GM12878 (cell line): ENCODE data around the gene TMC7. TPM values are rescaled to one million over a fixed set of nuclear protein-coding genes. Genes with fewer than 3 reads are reported as not detected.

ENCODE experiments used
- ATAC-seq: fragments of 200-7000 bp; cut with Tn5 transposase; 3 replicates; pipeline ENCODE4 v1.9.1; 2020; ENCODE audit warnings: mild to moderate bottlenecking, moderate library complexity
- BruUV-seq: library from RNA; stranded (reverse); fragments of 400-500 nt; replicated peaks from 2 replicates; lab custom pipeline; 2021; lab: Mats Ljungman, UMichigan
- CTCF ChIA-PET: fragments of 300-600 bp; sonication (Branson Sonifier 250); formaldehyde crosslinking; extraction: SDS; loops from one replicate; lab custom pipeline; 2021; ENCODE audit warnings: inconsistent platforms; lab: Yijun Ruan, JAX
- POLR2A ChIA-PET: fragments of 350-600 bp; formaldehyde crosslinking; extraction: SDS; loops from one replicate; lab custom pipeline; 2021; ENCODE audit warnings: inconsistent platforms; lab: Charles Lee
- RAD21 ChIA-PET: fragments of 300-600 bp; sonication (Branson Sonifier 250); formaldehyde crosslinking; loops from one replicate; lab custom pipeline; 2023; ENCODE audit warnings: antibody characterized with exemption; ENCODE audit not compliant: unreplicated experiment; lab: Charles Lee
- SMC1A ChIA-PET: fragments of 300-600 bp; sonication (Branson Sonifier 250); formaldehyde crosslinking; loops from one replicate; lab custom pipeline; 2023; ENCODE audit not compliant: unreplicated experiment, uncharacterized antibody; lab: Charles Lee
- DNase-seq: peaks from one replicate; pipeline ENCODE4 v3.0.0-alpha.2; 2011; ENCODE audit warnings: low read depth, low spot score
- FAIRE-seq: peaks from 3 replicates; lab custom pipeline; 2011; peaks lifted over from hg19 to GRCh38; lab: Jason Lieb, UNC
- H2AFZ ChIP-seq: 2 replicates; pipeline ENCODE4 v1.6.0; 2011; ENCODE audit warnings: low read depth, low read length, control low read depth; ENCODE audit not compliant: control insufficient read depth
- H3K27ac ChIP-seq: 2 replicates; pipeline ENCODE4 v1.5.1; 2011; ENCODE audit warnings: control low read depth; ENCODE audit not compliant: control insufficient read depth, insufficient read depth
- H3K27me3 ChIP-seq, 2 experiments: replicated peaks in 1 of 2; 2 replicates each; pipeline versions ENCODE4 v1.6.0 to v1.6.1; 2011; ENCODE audit warnings: low read length in 1 of 2; ENCODE audit not compliant: control insufficient read depth in 2 of 2, insufficient read depth in 2 of 2
- H3K36me3 ChIP-seq, 2 experiments: 2 replicates each; pipeline ENCODE4 v1.5.1; 2011; ENCODE audit warnings: low read length in 1 of 2; ENCODE audit not compliant: control insufficient read depth in 2 of 2, insufficient read depth in 2 of 2
- H3K4me1 ChIP-seq: 2 replicates; pipeline ENCODE4 v1.6.1; 2011; ENCODE audit warnings: mild to moderate bottlenecking, low read length, moderate library complexity, mixed read lengths; ENCODE audit not compliant: control insufficient read depth, insufficient read depth
- H3K4me2 ChIP-seq: 2 replicates; pipeline ENCODE4 v1.6.0; 2011; ENCODE audit warnings: control low read depth; ENCODE audit not compliant: control insufficient read depth, insufficient read depth
- H3K4me3 ChIP-seq: fragments of 200-600 bp; sonication (generic); 2 replicates; pipeline ENCODE4 v1.5.1; 2016
- H3K79me2 ChIP-seq: 2 replicates; pipeline ENCODE4 v1.6.0; 2011; ENCODE audit warnings: low read length; ENCODE audit not compliant: control insufficient read depth, insufficient read depth
- H3K9ac ChIP-seq: 2 replicates; pipeline ENCODE4 v1.8.0; 2011; ENCODE audit warnings: low read length, control low read depth, mixed read lengths; ENCODE audit not compliant: control insufficient read depth, insufficient read depth
- H3K9me3 ChIP-seq: replicated peaks from 3 replicates; pipeline ENCODE4 v1.5.1; 2011; ENCODE audit warnings: mild to moderate bottlenecking, low read length; ENCODE audit not compliant: control insufficient read depth, insufficient read depth
- H4K20me1 ChIP-seq: 2 replicates; pipeline ENCODE4 v1.6.0; 2011; ENCODE audit not compliant: control insufficient read depth, insufficient read depth
- ATF3 ChIP-seq: IDR thresholded peaks from 2 replicates; pipeline ENCODE4 v1.6.1; 2011; ENCODE audit warnings: low read depth, mild to moderate bottlenecking, low read length, moderate library complexity, borderline replicate concordance; ENCODE audit errors: extremely low read depth
- BMI1 ChIP-seq: fragments of 450-650 bp; IDR thresholded peaks from 2 replicates; pipeline ENCODE4 v1.6.1; 2016; ENCODE audit warnings: mild to moderate bottlenecking, moderate library complexity, borderline replicate concordance
- CREM ChIP-seq: IDR thresholded peaks from 2 replicates; pipeline ENCODE4 v1.6.1; 2014; ENCODE audit warnings: antibody characterized with exemption, low read depth
- CTCF ChIP-seq, 3 experiments: IDR thresholded peaks in 2 of 3; conservative IDR thresholded peaks in 1 of 3; 2 replicates each; pipeline ENCODE4 v1.5.1; 2011; ENCODE audit warnings: low read depth in 3 of 3, low read length in 3 of 3, mild to moderate bottlenecking in 3 of 3, control low read depth in 2 of 3, moderate library complexity in 2 of 3, inconsistent platforms in 1 of 3, mixed read lengths in 1 of 3; ENCODE audit not compliant: control insufficient read depth in 2 of 3, insufficient read depth in 1 of 3; ENCODE audit errors: extremely low read depth in 1 of 3
- EP300 ChIP-seq, 2 experiments: fragments of 150-350 bp in 1 of 2; IDR thresholded peaks; 2 replicates each; pipeline ENCODE4 v1.6.1; 2011 to 2012; ENCODE audit warnings: low read depth in 2 of 2, low read length in 2 of 2, borderline replicate concordance in 1 of 2, improper control_type of control experiment in 1 of 2, inconsistent platforms in 1 of 2; ENCODE audit not compliant: control insufficient read depth in 1 of 2
- EZH2 ChIP-seq: IDR thresholded peaks from 2 replicates; pipeline ENCODE4 v1.6.1; 2012; ENCODE audit warnings: low read depth, mild to moderate bottlenecking, control low read depth, inconsistent platforms, low read length, borderline replicate concordance; ENCODE audit not compliant: control insufficient read depth
- IRF4 ChIP-seq: IDR thresholded peaks from 2 replicates; pipeline ENCODE4 v1.6.1; 2011; ENCODE audit warnings: low read depth, low read length
- MYC ChIP-seq: IDR thresholded peaks from 2 replicates; pipeline ENCODE4 v1.6.1; 2011; ENCODE audit warnings: mild to moderate bottlenecking, low read length, moderate library complexity, inconsistent platforms; ENCODE audit not compliant: insufficient read depth, insufficient replicate concordance, insufficient read length, severe bottlenecking
- NR2C2 ChIP-seq: IDR thresholded peaks from 2 replicates; pipeline ENCODE4 v1.6.1; 2011; ENCODE audit warnings: borderline replicate concordance, low read depth; ENCODE audit not compliant: control insufficient read depth, insufficient read length
- PAX5 ChIP-seq: IDR thresholded peaks from 2 replicates; pipeline ENCODE4 v1.6.1; 2011; ENCODE audit warnings: low read depth, low read length, borderline replicate concordance
- RB1 ChIP-seq: fragments of 450-650 bp; formaldehyde crosslinking; IDR thresholded peaks from 2 replicates; pipeline ENCODE4 v1.6.1; 2017; ENCODE audit warnings: mild to moderate bottlenecking, borderline replicate concordance
- RUNX3 ChIP-seq: IDR thresholded peaks from 2 replicates; pipeline ENCODE4 v1.6.1; 2012; ENCODE audit warnings: low read length, inconsistent platforms
- STAT3 ChIP-seq: IDR thresholded peaks from 2 replicates; pipeline ENCODE4 v1.6.1; 2011; ENCODE audit warnings: low read depth, low read length, improper control_type of control experiment
- YY1 ChIP-seq: IDR thresholded peaks from 2 replicates; pipeline ENCODE4 v1.6.1; 2011; ENCODE audit warnings: low read depth, mild to moderate bottlenecking, low read length
- ZNF207 ChIP-seq: fragments of 450-650 bp; IDR thresholded peaks from 2 replicates; pipeline ENCODE4 v1.6.1; 2014; ENCODE audit warnings: antibody characterized with exemption, mild to moderate bottlenecking, borderline replicate concordance
- WGBS: methylation state at CpG from one replicate; pipeline ENCODE4 v1.1.6; 2016; ENCODE audit warnings: low lambda C conversion rate; ENCODE audit not compliant: insufficient replicate concordance, insufficient coverage; ENCODE audit errors: missing lambda C conversion rate; 5-methylcytosine and 5-hydroxymethylcytosine counted together
- in situ Hi-C: fragments of 300-500 bp; cut with MboI; formaldehyde crosslinking; loops from 9 replicates; pipeline ENCODE4 v1.14.3; 2018; ENCODE audit warnings: mixed read lengths
- intact Hi-C: fragments of 100-400 bp; cut with micrococcal nuclease; formaldehyde crosslinking; loops from one replicate; pipeline ENCODE4 v1.14.2; 2022; ENCODE audit not compliant: unreplicated experiment
- polyA plus RNA-seq, 11 experiments: library from polyadenylated mRNA; depleted of rRNA in 4 of 11; unstranded in 6 of 11; stranded (reverse) in 5 of 11; fragments of >200 nt; fragmentation: Nextera tagmentation in 4 of 11; fragmentation: Illumina TruSeq in 1 of 11; extraction: Ambion mirVana in 4 of 11; extraction: Trizol in 1 of 11; gene quantifications; 1 replicate in 1 of 11; 2 replicates in 10 of 11; pipeline versions ENCODE4 v1.2.1 to v1.2.3, GENCODE V29; 2011 to 2016; ENCODE audit warnings: inconsistent platforms in 2 of 11, missing spikeins in 2 of 11, low read depth in 1 of 11
- total RNA-seq, 4 experiments: library from RNA; depleted of rRNA in 3 of 4; stranded (reverse); fragments of >200 nt in 3 of 4; fragmentation: Illumina TruSeq in 1 of 4; extraction: Trizol in 1 of 4; gene quantifications; 2 replicates each; pipeline versions ENCODE4 v1.2.1 to v1.2.3, GENCODE V29; 2013 to 2021
- TF ChIP-seq, protein P1 (sequence below): fragments of 450-650 bp; conservative IDR thresholded peaks from 2 replicates; pipeline ENCODE4 v1.6.1; 2017; ENCODE audit warnings: mild to moderate bottlenecking, moderate library complexity

Gene TMC7
- total and polyA plus RNA-seq, 10 of the 15 experiments (the other 5 are each of a cell fraction or from before 2014, with no cell fraction given), result 0.15 TPM; not detected in 9

GRCh38 chr16:18966791-18967190 lies 16.9 kb upstream of the TMC7 start:
- SMC1A ChIA-PET, result interaction anchor here (1.4 to 1.6 kb wide), 2 partner anchors 12 to 163 kb away, joined by 3 read pairs; no protein-coding TSS in a partner anchor
- H3K4me3 ChIP-seq, result no peak overlapping the region
- no peaks in the 10 kb centered on the region for H4K20me1 ChIP-seq
- H3K27me3 ChIP-seq, result no peaks in the 10 kb centered on the region
- no peak for ATAC-seq
- no peak overlapping the region for H2AFZ ChIP-seq
- no TSS peak for BruUV-seq
- no peaks in the 10 kb centered on the region for H3K9me3 ChIP-seq
- no peak overlapping the region for H3K27ac ChIP-seq
- in situ Hi-C loops, result loop anchor here (10.0 kb wide), 1 partner anchor 82 kb away; no protein-coding TSS in a partner anchor
- H3K79me2 ChIP-seq, result no peaks in the 10 kb centered on the region
- no peak overlapping the region for H3K9ac ChIP-seq
- RAD21 ChIA-PET, result interaction anchor here (1.7 kb wide), 1 partner anchor 165 kb away, joined by 8 read pairs; the partner anchor contains the start of gene ARL6IP1
- no peaks in the 10 kb centered on the region for H3K36me3 ChIP-seq
- no peak for FAIRE-seq
- no peak overlapping the region for H3K4me2 ChIP-seq
- H3K4me1 ChIP-seq, result no peaks in the 10 kb centered on the region
- POLR2A ChIA-PET, result interaction anchor here (0.6 kb wide), 1 partner anchor 36 kb away, joined by 4 read pairs; no protein-coding TSS in a partner anchor
- CTCF ChIA-PET, result interaction anchor here (1.2 to 3.4 kb wide), 6 partner anchors 8 to 165 kb away, joined by 3 to 15 read pairs (median 6); partner anchors contain the start of gene ARL6IP1
- 57% methylated on average over 5 of the region's 5 CpGs for WGBS
- intact Hi-C loops, result loop anchor here (5.0 kb wide), 1 partner anchor 69 kb away; no protein-coding TSS in a partner anchor
- TF ChIP-seq YY1, result no peak
- TF ChIP-seq RUNX3, result no peak
- TF ChIP-seq PAX5, result no peak
- TF ChIP-seq, protein P1, sequence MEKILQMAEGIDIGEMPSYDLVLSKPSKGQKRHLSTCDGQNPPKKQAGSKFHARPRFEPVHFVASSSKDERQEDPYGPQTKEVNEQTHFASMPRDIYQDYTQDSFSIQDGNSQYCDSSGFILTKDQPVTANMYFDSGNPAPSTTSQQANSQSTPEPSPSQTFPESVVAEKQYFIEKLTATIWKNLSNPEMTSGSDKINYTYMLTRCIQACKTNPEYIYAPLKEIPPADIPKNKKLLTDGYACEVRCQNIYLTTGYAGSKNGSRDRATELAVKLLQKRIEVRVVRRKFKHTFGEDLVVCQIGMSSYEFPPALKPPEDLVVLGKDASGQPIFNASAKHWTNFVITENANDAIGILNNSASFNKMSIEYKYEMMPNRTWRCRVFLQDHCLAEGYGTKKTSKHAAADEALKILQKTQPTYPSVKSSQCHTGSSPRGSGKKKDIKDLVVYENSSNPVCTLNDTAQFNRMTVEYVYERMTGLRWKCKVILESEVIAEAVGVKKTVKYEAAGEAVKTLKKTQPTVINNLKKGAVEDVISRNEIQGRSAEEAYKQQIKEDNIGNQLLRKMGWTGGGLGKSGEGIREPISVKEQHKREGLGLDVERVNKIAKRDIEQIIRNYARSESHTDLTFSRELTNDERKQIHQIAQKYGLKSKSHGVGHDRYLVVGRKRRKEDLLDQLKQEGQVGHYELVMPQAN, result no peak
- no peak for TF ChIP-seq STAT3
- no peak for TF ChIP-seq CREM
- TF ChIP-seq ATF3, result no peak
- no peak for TF ChIP-seq MYC
- no peak for TF ChIP-seq IRF4
- TF ChIP-seq RB1, result no peak
- no peak for TF ChIP-seq CTCF (IDR thresholded peaks at IDR 0.05 in 2 of 3, conservative IDR thresholded peaks at IDR 0.05 in 1 of 3; ENCODE audit: control insufficient read depth in 2 of 3, extremely low read depth in 1 of 3, insufficient read depth in 1 of 3, low read depth in 3 of 3, low read length in 3 of 3)
- TF ChIP-seq BMI1, result no peak
- no peak for TF ChIP-seq EP300 (IDR thresholded peaks at IDR 0.05; ENCODE audit: borderline replicate concordance in 1 of 2, control insufficient read depth in 1 of 2, low read depth in 2 of 2, low read length in 2 of 2)
- no peak for TF ChIP-seq EZH2
- no peak for TF ChIP-seq ZNF207
- TF ChIP-seq NR2C2, result no peak
- TF ChIP-seq, all 136 proteins: peak for 0
- no peak for DNase-seq
